HepG2 (cell line): ENCODE data around the gene KRTAP3-1. TPM values are rescaled to one million over a fixed set of nuclear protein-coding genes. Genes with fewer than 3 reads are reported as not detected.

Experiments used
- ARNTL ChIP-seq: sonication (generic); formaldehyde crosslinking; IDR thresholded peaks from 2 replicates; pipeline ENCODE4 v1.4.0; 2020; ENCODE audit warnings: mild to moderate bottlenecking, missing genetic modification reagents
- CCAR2 ChIP-seq: fragments of 200-400 bp; formaldehyde crosslinking; optimal IDR thresholded peaks from 2 replicates; pipeline ENCODE3; 2018; ENCODE audit warnings: low read depth, mild to moderate bottlenecking, low read length, moderate library complexity
- HDAC2 ChIP-seq: sonication (generic); formaldehyde crosslinking; IDR thresholded peaks from 2 replicates; pipeline ENCODE4 v1.4.0; 2020; ENCODE audit warnings: missing genetic modification reagents
- HNF4A ChIP-seq: sonication (generic); formaldehyde crosslinking; IDR thresholded peaks from 2 replicates; pipeline ENCODE4 v1.4.0; 2020; ENCODE audit warnings: missing genetic modification reagents
- HNRNPH1 ChIP-seq: fragments of 200-400 bp; formaldehyde crosslinking; optimal IDR thresholded peaks from 2 replicates; pipeline ENCODE3; 2017; ENCODE audit warnings: mild to moderate bottlenecking, low read depth, low read length
- KLF9 ChIP-seq: IDR thresholded peaks from 2 replicates; pipeline ENCODE4 v1.6.1; 2016; ENCODE audit warnings: low read depth
- MTF1 ChIP-seq: sonication (generic); formaldehyde crosslinking; IDR thresholded peaks from 2 replicates; pipeline ENCODE4 v1.5.0; 2020; ENCODE audit warnings: missing genetic modification reagents
- NFATC3 ChIP-seq: sonication (generic); formaldehyde crosslinking; IDR thresholded peaks from 2 replicates; pipeline ENCODE4 v1.5.1; 2020; ENCODE audit warnings: mild to moderate bottlenecking, missing genetic modification reagents
- SALL1 ChIP-seq: sonication (generic); formaldehyde crosslinking; IDR thresholded peaks from 2 replicates; pipeline ENCODE4 v1.8.0; 2022; ENCODE audit warnings: mild to moderate bottlenecking, missing genetic modification reagents
- SATB2 ChIP-seq: sonication (generic); formaldehyde crosslinking; IDR thresholded peaks from 2 replicates; pipeline ENCODE4 v1.5.0; 2020; ENCODE audit warnings: missing genetic modification reagents
- YEATS4 ChIP-seq: sonication (generic); formaldehyde crosslinking; IDR thresholded peaks from 2 replicates; pipeline ENCODE4 v1.4.0; 2020; ENCODE audit warnings: missing genetic modification reagents, borderline replicate concordance
- ZBTB4 ChIP-seq: sonication (generic); formaldehyde crosslinking; IDR thresholded peaks from 2 replicates; pipeline ENCODE4 v1.4.0; 2020; ENCODE audit warnings: missing genetic modification reagents, mild to moderate bottlenecking, borderline replicate concordance
- ZBTB43 ChIP-seq: sonication (generic); formaldehyde crosslinking; conservative IDR thresholded peaks from 2 replicates; pipeline ENCODE4 v1.4.0; 2020; ENCODE audit warnings: missing genetic modification reagents
- ZNF17 ChIP-seq: sonication (generic); formaldehyde crosslinking; IDR thresholded peaks from 2 replicates; pipeline ENCODE4 v1.5.0; 2020; ENCODE audit warnings: mild to moderate bottlenecking, missing genetic modification reagents
- ZNF225 ChIP-seq: sonication (generic); formaldehyde crosslinking; IDR thresholded peaks from 2 replicates; pipeline ENCODE4 v1.4.0; 2020; ENCODE audit warnings: mild to moderate bottlenecking, missing genetic modification reagents
- ZNF235 ChIP-seq: sonication (generic); formaldehyde crosslinking; IDR thresholded peaks from 2 replicates; pipeline ENCODE4 v1.8.1; 2023; ENCODE audit warnings: mild to moderate bottlenecking, missing genetic modification reagents, borderline replicate concordance
- ZNF331 ChIP-seq: sonication (generic); formaldehyde crosslinking; IDR thresholded peaks from 2 replicates; pipeline ENCODE4 v1.4.0; 2020; ENCODE audit warnings: missing genetic modification reagents
- ZNF562 ChIP-seq: sonication (generic); formaldehyde crosslinking; IDR thresholded peaks from 2 replicates; pipeline ENCODE4 v1.8.0; 2022; ENCODE audit warnings: missing genetic modification reagents, borderline replicate concordance
- ZNF746 ChIP-seq: sonication (generic); formaldehyde crosslinking; IDR thresholded peaks from 2 replicates; pipeline ENCODE4 v1.8.0; 2022; ENCODE audit warnings: mild to moderate bottlenecking, missing genetic modification reagents
- ZNF773 ChIP-seq: sonication (generic); formaldehyde crosslinking; IDR thresholded peaks from 2 replicates; pipeline ENCODE4 v1.4.0; 2020; ENCODE audit warnings: missing genetic modification reagents, borderline replicate concordance
- ZNF775 ChIP-seq: sonication (generic); formaldehyde crosslinking; IDR thresholded peaks from 2 replicates; pipeline ENCODE4 v1.4.0; 2020; ENCODE audit warnings: missing genetic modification reagents, mild to moderate bottlenecking, moderate library complexity, borderline replicate concordance
- ZNF850 ChIP-seq: sonication (generic); formaldehyde crosslinking; conservative IDR thresholded peaks from 2 replicates; pipeline ENCODE4 v1.9.0; 2021; ENCODE audit warnings: mild to moderate bottlenecking, missing genetic modification reagents
- polyA plus RNA-seq, 8 experiments: library from polyadenylated mRNA; depleted of rRNA in 3 of 8; stranded (reverse) in 7 of 8; unstranded in 1 of 8; fragments of >200 nt; fragmentation: Illumina TruSeq in 4 of 8; extraction: Trizol in 4 of 8; gene quantifications; 2 replicates each; pipeline versions ENCODE4 v1.2.1 to v1.2.3, GENCODE V29; 2011 to 2016; ENCODE audit warnings: low read depth in 4 of 8, missing spikeins in 1 of 8, mixed read lengths in 1 of 8; ENCODE audit not compliant: insufficient read depth in 1 of 8
- total RNA-seq, 5 experiments: library from RNA; depleted of rRNA; stranded (reverse); fragments of >200 nt; fragmentation: Illumina TruSeq; extraction: Trizol; gene quantifications; 2 replicates each; pipeline ENCODE4 v1.2.3, GENCODE V29; 2016; ENCODE audit warnings: low read depth in 1 of 5
- TF ChIP-seq, protein P1 (sequence below): IDR thresholded peaks from 2 replicates; pipeline ENCODE4 v1.6.1; 2016; ENCODE audit warnings: mild to moderate bottlenecking, missing biosample characterization, missing genetic modification reagents
- TF ChIP-seq, protein P2 (sequence below): IDR thresholded peaks from 2 replicates; pipeline ENCODE4 v1.6.1; 2016; ENCODE audit warnings: mild to moderate bottlenecking

The KRTAP3-1 gene
- total and polyA plus RNA-seq, 2 of the 13 experiments (the other 11 are each of a cell fraction or from before 2014, with no cell fraction given) = 0.29 to 3.7 TPM

- TF ChIP-seq HDAC2 (peak; percentile 90), ZNF331 (CRISPR knock-in tag) (peak; percentile 38; the same call in 1 of the 2 replicates), NFATC3 (no peak), ZNF235 (no peak), ZNF773 (CRISPR knock-in tag) (no peak), ZNF17 (no peak), CCAR2 (no peak), SATB2 (CRISPR knock-in tag) (peak; percentile 95), ZBTB4 (CRISPR knock-in tag) (no peak), ZNF225 (CRISPR knock-in tag) (no peak), SALL1 (peak; percentile 11; the same call in 1 of the 2 replicates), ZNF562 (CRISPR knock-in tag) (no peak), HNF4A (CRISPR knock-in tag) (peak; percentile 44), MTF1 (CRISPR knock-in tag) (no peak), ZNF850 (CRISPR knock-in tag) (no peak), KLF9 (CRISPR knock-in tag) (no peak), HNRNPH1 (no peak), YEATS4 (CRISPR knock-in tag) (no peak), ZBTB43 (0 out of 2 replicates have a peak, but pooled peaks have one; percentile 43), ARNTL (CRISPR knock-in tag) (no peak), ZNF775 (CRISPR knock-in tag) (no peak), ZNF746 (CRISPR knock-in tag) (no peak)
- TF ChIP-seq, protein P1, sequence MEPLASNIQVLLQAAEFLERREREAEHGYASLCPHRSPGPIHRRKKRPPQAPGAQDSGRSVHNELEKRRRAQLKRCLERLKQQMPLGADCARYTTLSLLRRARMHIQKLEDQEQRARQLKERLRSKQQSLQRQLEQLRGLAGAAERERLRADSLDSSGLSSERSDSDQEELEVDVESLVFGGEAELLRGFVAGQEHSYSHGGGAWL (CRISPR knock-in tag) = no peak
- TF ChIP-seq, protein P2, sequence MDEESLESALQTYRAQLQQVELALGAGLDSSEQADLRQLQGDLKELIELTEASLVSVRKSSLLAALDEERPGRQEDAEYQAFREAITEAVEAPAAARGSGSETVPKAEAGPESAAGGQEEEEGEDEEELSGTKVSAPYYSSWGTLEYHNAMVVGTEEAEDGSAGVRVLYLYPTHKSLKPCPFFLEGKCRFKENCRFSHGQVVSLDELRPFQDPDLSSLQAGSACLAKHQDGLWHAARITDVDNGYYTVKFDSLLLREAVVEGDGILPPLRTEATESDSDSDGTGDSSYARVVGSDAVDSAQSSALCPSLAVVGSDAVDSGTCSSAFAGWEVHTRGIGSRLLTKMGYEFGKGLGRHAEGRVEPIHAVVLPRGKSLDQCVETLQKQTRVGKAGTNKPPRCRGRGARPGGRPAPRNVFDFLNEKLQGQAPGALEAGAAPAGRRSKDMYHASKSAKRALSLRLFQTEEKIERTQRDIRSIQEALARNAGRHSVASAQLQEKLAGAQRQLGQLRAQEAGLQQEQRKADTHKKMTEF (CRISPR knock-in tag) = peak; percentile 64
Observed at GRCh38 chr17:41009301-41009760, 403 bp upstream of the KRTAP3-1 start (continued).
